Activated CD4-positive, alpha-beta T cell treated with anti-CD3 and anti-CD28 coated beads, Interleukin-2, amount 10 ng/mL, durations not matched to agents 24 days and 14 days (primary cell): ENCODE measurements around the gene MAP3K14. TPM values are rescaled to one million over a fixed set of nuclear protein-coding genes. Genes with fewer than 3 reads are reported as not detected.

ENCODE experiments used
- DNase-seq: peaks from one replicate; pipeline ENCODE4 v3.0.0; 2022
- H3K27ac Mint-ChIP-seq: one replicate; pipeline ENCODE4 v1.8.0; 2022; ENCODE audit warnings: mild to moderate bottlenecking, mixed read lengths
- H3K27me3 Mint-ChIP-seq: one replicate; pipeline ENCODE4 v1.8.0; 2022; ENCODE audit warnings: mixed read lengths
- H3K36me3 Mint-ChIP-seq: one replicate; pipeline ENCODE4 v1.8.0; 2022; ENCODE audit warnings: low read depth, mild to moderate bottlenecking, mixed read lengths
- H3K4me1 Mint-ChIP-seq: one replicate; pipeline ENCODE4 v1.8.0; 2021; ENCODE audit warnings: mixed read lengths
- H3K4me3 Mint-ChIP-seq: one replicate; pipeline ENCODE4 v1.8.0; 2022; ENCODE audit warnings: mild to moderate bottlenecking, moderate library complexity, mixed read lengths
- H3K9me3 Mint-ChIP-seq: one replicate; pipeline ENCODE4 v1.8.0; 2021; ENCODE audit warnings: mixed read lengths
- intact Hi-C: fragments of 100-400 bp; cut with micrococcal nuclease; formaldehyde crosslinking; loops from one replicate; pipeline ENCODE4 v1.15.1; 2023
- total RNA-seq: library from RNA; stranded (reverse); gene quantifications from 2 replicates; pipeline ENCODE4 v1.2.3, GENCODE V29; 2022

MAP3K14 gene
- total RNA-seq, 1 donor from 2014 or later: 61.0 TPM

GRCh38 chr17:45282683-45283644, 33.9 kb downstream of the MAP3K14 start:
- H3K27ac Mint-ChIP-seq: peak overlapping the region; percentile 53
- H3K4me3 Mint-ChIP-seq: no peak overlapping the region
- peaks cover 11% of the 10 kb centered on the region for H3K4me1 Mint-ChIP-seq

GRCh38 chr17:45279898-45280297, 36.9 kb downstream of the MAP3K14 start:
- H3K4me3 Mint-ChIP-seq: no peak overlapping the region
- intact Hi-C loops: no loop called here
- H3K36me3 Mint-ChIP-seq: peaks cover 49% of the 10 kb centered on the region
- H3K4me1 Mint-ChIP-seq: peaks cover 20% of the 10 kb centered on the region
- peak overlapping the region; percentile 36 for H3K27ac Mint-ChIP-seq
- no peak for DNase-seq
- no peaks in the 10 kb centered on the region for H3K27me3 Mint-ChIP-seq
- H3K9me3 Mint-ChIP-seq: no peaks in the 10 kb centered on the region

More at GRCh38 chr17:45282683-45283644, 33.9 kb downstream of the MAP3K14 start:
- peaks cover 63% of the 10 kb centered on the region for H3K36me3 Mint-ChIP-seq
- no peak for DNase-seq
- H3K27me3 Mint-ChIP-seq: no peaks in the 10 kb centered on the region
- intact Hi-C loops: no loop called here
- no peaks in the 10 kb centered on the region for H3K9me3 Mint-ChIP-seq

GRCh38 chr17:45277992-45278391, 38.8 kb downstream of the MAP3K14 start:
- H3K27me3 Mint-ChIP-seq: no peaks in the 10 kb centered on the region
- intact Hi-C loops: loop anchor here (1.0 kb wide), 2 partner anchors 34 to 107 kb away; no protein-coding TSS in a partner anchor
- peak overlapping the region; percentile 70 for H3K27ac Mint-ChIP-seq
- no peak for DNase-seq
- peaks cover 47% of the 10 kb centered on the region for H3K36me3 Mint-ChIP-seq
- H3K4me3 Mint-ChIP-seq: no peak overlapping the region
- peaks cover 17% of the 10 kb centered on the region for H3K4me1 Mint-ChIP-seq
- H3K9me3 Mint-ChIP-seq: no peaks in the 10 kb centered on the region

- no peak overlapping the region for H3K4me3 Mint-ChIP-seq
- H3K36me3 Mint-ChIP-seq: peaks cover 44% of the 10 kb centered on the region
These were observed 39.5 kb downstream of the MAP3K14 start for GRCh38 chr17:45277216-45277849.

GRCh38 chr17:45276031-45276430, 40.8 kb downstream of the MAP3K14 start:
- H3K27me3 Mint-ChIP-seq: no peaks in the 10 kb centered on the region
- H3K27ac Mint-ChIP-seq: no peak overlapping the region
- H3K9me3 Mint-ChIP-seq: no peaks in the 10 kb centered on the region
- intact Hi-C loops: no loop called here
- no peak for DNase-seq
- H3K4me1 Mint-ChIP-seq: peaks cover 14% of the 10 kb centered on the region
- H3K4me3 Mint-ChIP-seq: no peak overlapping the region
- peaks cover 41% of the 10 kb centered on the region for H3K36me3 Mint-ChIP-seq

More at GRCh38 chr17:45277216-45277849, 39.5 kb downstream of the MAP3K14 start:
- H3K4me1 Mint-ChIP-seq: peaks cover 14% of the 10 kb centered on the region
- DNase-seq: peak; percentile 96
- H3K27ac Mint-ChIP-seq: peak overlapping the region; percentile 70
- no peaks in the 10 kb centered on the region for H3K9me3 Mint-ChIP-seq
- intact Hi-C loops: loop anchor here (1.0 kb wide), 2 partner anchors 35 to 108 kb away; no protein-coding TSS in a partner anchor
- no peaks in the 10 kb centered on the region for H3K27me3 Mint-ChIP-seq

- H3K27ac Mint-ChIP-seq: peak overlapping the region; percentile 51
- H3K9me3 Mint-ChIP-seq: no peaks in the 10 kb centered on the region
- no peaks in the 10 kb centered on the region for H3K27me3 Mint-ChIP-seq
- intact Hi-C loops: no loop called here
- no peak overlapping the region for H3K4me3 Mint-ChIP-seq
- peaks cover 46% of the 10 kb centered on the region for H3K36me3 Mint-ChIP-seq
- peaks cover 29% of the 10 kb centered on the region for H3K4me1 Mint-ChIP-seq
- no peak for DNase-seq
These were observed 42.8 kb downstream of the MAP3K14 start for GRCh38 chr17:45274033-45274432.

GRCh38 chr17:45273551-45273957, 43.3 kb downstream of the MAP3K14 start:
- H3K36me3 Mint-ChIP-seq: peaks cover 48% of the 10 kb centered on the region
- no peak for DNase-seq
- H3K9me3 Mint-ChIP-seq: no peaks in the 10 kb centered on the region
- H3K27ac Mint-ChIP-seq: peak overlapping the region; percentile 45
- peaks cover 29% of the 10 kb centered on the region for H3K4me1 Mint-ChIP-seq
- H3K4me3 Mint-ChIP-seq: no peak overlapping the region
- intact Hi-C loops: no loop called here
- no peaks in the 10 kb centered on the region for H3K27me3 Mint-ChIP-seq

GRCh38 chr17:45271603-45272002, 45.2 kb downstream of the MAP3K14 start:
- Mint-ChIP-seq H3K36me3 (peaks cover 63% of the 10 kb centered on the region), H3K27ac (no peak overlapping the region), H3K4me1 (peaks cover 17% of the 10 kb centered on the region), H3K4me3 (no peak overlapping the region), H3K9me3 (no peaks in the 10 kb centered on the region), H3K27me3 (no peaks in the 10 kb centered on the region)
- intact Hi-C loops: loop anchor here (1.0 kb wide), 1 partner anchor 52 kb away; no protein-coding TSS in a partner anchor
- no peak for DNase-seq

- intact Hi-C loops: loop anchor here (1.0 kb wide), 1 partner anchor 52 kb away; no protein-coding TSS in a partner anchor
- Mint-ChIP-seq H3K4me3 (no peak overlapping the region), H3K4me1 (peaks cover 20% of the 10 kb centered on the region), H3K27me3 (no peaks in the 10 kb centered on the region), H3K27ac (peak overlapping the region; percentile 45), H3K36me3 (peaks cover 67% of the 10 kb centered on the region), H3K9me3 (no peaks in the 10 kb centered on the region)
- peak; percentile 86 for DNase-seq
These were observed 45.9 kb downstream of the MAP3K14 start for GRCh38 chr17:45270828-45271418.

GRCh38 chr17:45269912-45270311, 46.9 kb downstream of the MAP3K14 start:
- intact Hi-C loops: no loop called here
- no peak for DNase-seq
- peaks cover 20% of the 10 kb centered on the region for H3K4me1 Mint-ChIP-seq
- H3K27ac Mint-ChIP-seq: peak overlapping the region; percentile 81
- H3K4me3 Mint-ChIP-seq: peak overlapping the region; percentile 9
- no peaks in the 10 kb centered on the region for H3K9me3 Mint-ChIP-seq
- peaks cover 70% of the 10 kb centered on the region for H3K36me3 Mint-ChIP-seq
- no peaks in the 10 kb centered on the region for H3K27me3 Mint-ChIP-seq

GRCh38 chr17:45267436-45268055, 49.3 kb downstream of the MAP3K14 start:
- intact Hi-C loops: no loop called here
- H3K27me3 Mint-ChIP-seq: no peaks in the 10 kb centered on the region
- H3K27ac Mint-ChIP-seq: peak overlapping the region; percentile 47
- no peaks in the 10 kb centered on the region for H3K9me3 Mint-ChIP-seq
- H3K4me1 Mint-ChIP-seq: peaks cover 26% of the 10 kb centered on the region
- no peak overlapping the region for H3K4me3 Mint-ChIP-seq
- H3K36me3 Mint-ChIP-seq: peaks cover 65% of the 10 kb centered on the region
- DNase-seq: no peak

GRCh38 chr17:45266372-45266926, 50.4 kb downstream of the MAP3K14 start:
- H3K9me3 Mint-ChIP-seq: no peaks in the 10 kb centered on the region
- peaks cover 26% of the 10 kb centered on the region for H3K4me1 Mint-ChIP-seq
- intact Hi-C loops: no loop called here
- H3K4me3 Mint-ChIP-seq: no peak overlapping the region
- no peak for DNase-seq
- no peaks in the 10 kb centered on the region for H3K27me3 Mint-ChIP-seq
- no peak overlapping the region for H3K27ac Mint-ChIP-seq
- H3K36me3 Mint-ChIP-seq: peaks cover 64% of the 10 kb centered on the region

GRCh38 chr17:45265821-45266220, 51.0 kb downstream of the MAP3K14 start:
- Mint-ChIP-seq H3K9me3 (no peaks in the 10 kb centered on the region), H3K4me3 (no peak overlapping the region), H3K4me1 (peaks cover 24% of the 10 kb centered on the region), H3K27me3 (no peaks in the 10 kb centered on the region), H3K36me3 (peaks cover 61% of the 10 kb centered on the region), H3K27ac (no peak overlapping the region)
- intact Hi-C loops: no loop called here
- DNase-seq: no peak
